K562 (cell line): ENCODE results near the gene NEDD4L. TPM values are rescaled to one million over a fixed set of nuclear protein-coding genes. Genes with fewer than 3 reads are reported as not detected.

ENCODE experiments used
- ARHGAP35 ChIP-seq: fragments of 450-650 bp; IDR thresholded peaks from 2 replicates; pipeline ENCODE4 v1.6.1; 2018; ENCODE audit not compliant: partially characterized antibody
- CEBPG ChIP-seq, 3 experiments: fragments of 200-800 bp in 1 of 3; sonication (Bioruptor generic) in 1 of 3; sonication (generic) in 1 of 3; formaldehyde crosslinking in 1 of 3; IDR thresholded peaks in 2 of 3; conservative IDR thresholded peaks in 1 of 3; 2 replicates each; pipeline versions ENCODE4 v1.6.1 to v1.8.0; 2016 to 2022; ENCODE audit warnings: missing compliant biosample characterization in 2 of 3, missing genetic modification characterization in 2 of 3, mild to moderate bottlenecking in 1 of 3, missing genetic modification reagents in 1 of 3
- CREBBP ChIP-seq: IDR thresholded peaks from one replicate; pipeline ENCODE4 v1.6.1; 2012; ENCODE audit warnings: low read depth, mild to moderate bottlenecking, control low read depth, inconsistent platforms, low read length
- CXXC5 ChIP-seq: fragments of 250-450 bp; sonication (Bioruptor Pico); IDR thresholded peaks from 2 replicates; pipeline ENCODE4 v1.8.0; 2022; ENCODE audit warnings: inconsistent platforms, mild to moderate bottlenecking, moderate library complexity
- E2F1 ChIP-seq: sonication (generic); formaldehyde crosslinking; IDR thresholded peaks from 2 replicates; pipeline ENCODE4 v1.8.1; 2023; ENCODE audit warnings: mild to moderate bottlenecking, missing genetic modification reagents, moderate library complexity
- ELF4 ChIP-seq: fragments of 450-650 bp; formaldehyde crosslinking; IDR thresholded peaks from 2 replicates; pipeline ENCODE4 v1.4.0; 2022; ENCODE audit warnings: missing genetic modification characterization
- FOXP1 ChIP-seq: sonication (generic); formaldehyde crosslinking; IDR thresholded peaks from 2 replicates; pipeline ENCODE4 v1.8.0; 2022; ENCODE audit warnings: mild to moderate bottlenecking, missing genetic modification reagents
- HOMEZ ChIP-seq: fragments of 250-450 bp; sonication (Bioruptor Pico); IDR thresholded peaks from 2 replicates; pipeline ENCODE4 v1.4.0; 2020; ENCODE audit warnings: mild to moderate bottlenecking, moderate library complexity
- MTA2 ChIP-seq: fragments of 450-650 bp; IDR thresholded peaks from 2 replicates; pipeline ENCODE4 v1.6.1; 2016; ENCODE audit warnings: low read depth
- MTA3 ChIP-seq: fragments of 450-650 bp; formaldehyde crosslinking; IDR thresholded peaks from 2 replicates; pipeline ENCODE4 v1.6.1; 2017; ENCODE audit warnings: mild to moderate bottlenecking, borderline replicate concordance
- NCOA2 ChIP-seq, 2 experiments: fragments of 450-650 bp; IDR thresholded peaks; 2 replicates each; pipeline ENCODE4 v1.6.1; 2018; ENCODE audit warnings: mild to moderate bottlenecking in 2 of 2, moderate library complexity in 1 of 2; ENCODE audit not compliant: partially characterized antibody in 2 of 2
- NCOR1 ChIP-seq: fragments of 450-650 bp; IDR thresholded peaks from 2 replicates; pipeline ENCODE4 v1.6.1; 2016; ENCODE audit warnings: mild to moderate bottlenecking, moderate library complexity
- NONO ChIP-seq, 2 experiments: fragments of 200-400 bp in 1 of 2; fragments of 450-650 bp in 1 of 2; formaldehyde crosslinking in 1 of 2; IDR thresholded peaks; 2 replicates each; pipeline ENCODE4 v1.6.1; 2017; ENCODE audit warnings: low read depth in 2 of 2, mild to moderate bottlenecking in 2 of 2, moderate library complexity in 2 of 2, low read length in 1 of 2
- NR4A1 ChIP-seq, 2 experiments: fragments of 250-450 bp in 1 of 2; fragments of 450-650 bp in 1 of 2; sonication (Bioruptor Pico) in 1 of 2; IDR thresholded peaks; 2 replicates each; pipeline versions ENCODE4 v1.4.0 to v1.6.1; 2016 to 2020; ENCODE audit warnings: mild to moderate bottlenecking in 2 of 2, missing compliant biosample characterization in 1 of 2, missing genetic modification characterization in 1 of 2, moderate library complexity in 1 of 2
- PYGO2 ChIP-seq: fragments of 450-650 bp; IDR thresholded peaks from 2 replicates; pipeline ENCODE4 v1.6.1; 2016; ENCODE audit warnings: mild to moderate bottlenecking, missing genetic modification characterization, moderate library complexity, missing compliant biosample characterization
- RUNX1 ChIP-seq: sonication (generic); IDR thresholded peaks from 2 replicates; pipeline ENCODE4 v1.6.1; 2016; ENCODE audit warnings: antibody characterized with exemption, low read depth
- SIX5 ChIP-seq, 2 experiments: IDR thresholded peaks; 2 replicates each; pipeline ENCODE4 v1.6.1; 2011; ENCODE audit warnings: low read length in 2 of 2, borderline replicate concordance in 1 of 2, low read depth in 1 of 2, mild to moderate bottlenecking in 1 of 2, moderate library complexity in 1 of 2; ENCODE audit not compliant: insufficient read depth in 1 of 2
- TBL1XR1 ChIP-seq, 2 experiments: IDR thresholded peaks; 2 replicates each; pipeline ENCODE4 v1.6.1; 2012; ENCODE audit warnings: improper control_type of control experiment in 2 of 2, low read length in 2 of 2, mild to moderate bottlenecking in 1 of 2
- U2AF2 ChIP-seq: fragments of 200-400 bp; formaldehyde crosslinking; optimal IDR thresholded peaks from 2 replicates; pipeline ENCODE3; 2017; ENCODE audit warnings: low read depth, mild to moderate bottlenecking, low read length
- ZBED1 ChIP-seq: IDR thresholded peaks from 2 replicates; pipeline ENCODE4 v1.6.1; 2014
- ZBTB1 ChIP-seq: sonication (generic); formaldehyde crosslinking; IDR thresholded peaks from 2 replicates; pipeline ENCODE4 v1.8.1; 2023; ENCODE audit warnings: missing genetic modification reagents, low read depth, mild to moderate bottlenecking, borderline replicate concordance
- ZFP91 ChIP-seq: sonication (generic); formaldehyde crosslinking; IDR thresholded peaks from 2 replicates; pipeline ENCODE4 v1.8.0; 2022; ENCODE audit warnings: mild to moderate bottlenecking, missing genetic modification reagents
- ZKSCAN3 ChIP-seq: fragments of 250-450 bp; sonication (Bioruptor Pico); IDR thresholded peaks from 2 replicates; pipeline ENCODE4 v1.4.0; 2020
- ZNF431 ChIP-seq: sonication (generic); formaldehyde crosslinking; IDR thresholded peaks from 2 replicates; pipeline ENCODE4 v1.8.0; 2022; ENCODE audit warnings: mild to moderate bottlenecking, missing genetic modification reagents
- ZNF583 ChIP-seq: fragments of 250-450 bp; sonication (Bioruptor Pico); IDR thresholded peaks from 2 replicates; pipeline ENCODE4 v1.4.0; 2020
- polyA plus RNA-seq, 8 experiments: library from polyadenylated mRNA; depleted of rRNA in 4 of 8; stranded (reverse) in 5 of 8; unstranded in 3 of 8; fragments of >200 nt; fragmentation: Nextera tagmentation in 2 of 8; fragmentation: Illumina TruSeq in 1 of 8; extraction: Ambion mirVana in 2 of 8; extraction: Trizol in 1 of 8; gene quantifications; 2 replicates each; pipeline versions ENCODE4 v1.2.1 to v1.2.3, GENCODE V29; 2011 to 2014; ENCODE audit warnings: inconsistent platforms in 1 of 8, missing spikeins in 1 of 8
- total RNA-seq, 7 experiments: library from RNA; depleted of rRNA in 6 of 7; stranded (reverse); fragments of >200 nt in 6 of 7; fragmentation: Illumina TruSeq in 2 of 7; extraction: Trizol in 2 of 7; gene quantifications; 2 replicates each; pipeline versions ENCODE4 v1.2.1 to v1.2.3, GENCODE V29; 2011 to 2021; ENCODE audit warnings: low replicate concordance in 1 of 7

NEDD4L gene
- total and polyA plus RNA-seq, 9 of the 15 experiments (the other 6 are each of a cell fraction or from before 2014, with no cell fraction given): 8.1 to 33.4 (median 19.9) TPM

GRCh38 chr18:58078889-58079573 lies 35.0 kb downstream of the NEDD4L start (continued):
- TF ChIP-seq E2F1 (CRISPR knock-in tag) (no peak), FOXP1 (CRISPR knock-in tag) (no peak), NONO (IDR thresholded peaks at IDR 0.05; ENCODE audit: low read depth in 2 of 2, low read length in 1 of 2) (no peak), RUNX1 (no peak), PYGO2 (tag) (no peak), ZNF431 (CRISPR knock-in tag) (no peak), TBL1XR1 (IDR thresholded peaks at IDR 0.05; ENCODE audit: low read length in 2 of 2) (no peak), U2AF2 (no peak), NCOR1 (peak; percentile 91), MTA2 (peak; percentile 85), NR4A1 (CRISPR knock-in tag; IDR thresholded peaks at IDR 0.05) (no peak), NR4A1 (tag; IDR thresholded peaks at IDR 0.05) (no peak), ZBED1 (no peak), CXXC5 (CRISPR knock-in tag) (peak; percentile 70; the same call in 1 of the 2 replicates), ZBTB1 (CRISPR knock-in tag) (no peak), ARHGAP35 (no peak), ZFP91 (CRISPR knock-in tag) (no peak), SIX5 (IDR thresholded peaks at IDR 0.05; ENCODE audit: borderline replicate concordance in 1 of 2, insufficient read depth in 1 of 2, low read depth in 1 of 2, low read length in 2 of 2) (no peak), CREBBP (no peak), MTA3 (0 out of 2 replicates have a peak, but pooled peaks have one; percentile 66), NCOA2 (IDR thresholded peaks at IDR 0.05; ENCODE audit: partially characterized antibody in 2 of 2) (no peak), ZNF583 (no peak), CEBPG (CRISPR knock-in tag; IDR thresholded peaks at IDR 0.05) (peak; percentile 85), CEBPG (tag; conservative IDR thresholded peaks at IDR 0.05 in 1 of 2, IDR thresholded peaks at IDR 0.05 in 1 of 2) (peak; percentile 84 to 86), ZKSCAN3 (CRISPR knock-in tag) (no peak), ELF4 (no peak), HOMEZ (CRISPR knock-in tag) (no peak)
